Midbrain (tissue), 1 donor: Measurements from ENCODE around the gene PSIP1.
A peak's percentile ranks its signal among the peaks of the same experiment; 100 is the strongest.
"Not testable (repeated sequence)": the region's sequence is repeated elsewhere in the genome, so short reads cannot be mapped to it uniquely, and the experiment has no call there.

ENCODE experiments used
- DNase-seq: peaks from one replicate; lab custom pipeline; 2025; lab: John Stamatoyannopoulos, UW

The PSIP1 gene

GRCh38 chr9:15510789-15511575, at the start of gene PSIP1:
PSIP1 (minus strand) TSS chr9:15510970; CDS start chr9:15510188, 782 bp downstream.
- DNase-seq, result peak; percentile 89

GRCh38 chr9:15553528-15553898, 42.7 kb upstream of the PSIP1 start:
- no peak for DNase-seq

- peak; percentile 96 for DNase-seq
These were observed 42.1 kb upstream of the PSIP1 start, which contains the start of gene CCDC171 for GRCh38 chr9:15552636-15553527. CCDC171 (plus strand) TSS chr9:15553043; CDS start chr9:15564089, 11,046 bp downstream.

- DNase-seq, result no peak
These were observed 38.8 kb upstream of the PSIP1 start for GRCh38 chr9:15549611-15550010.

- no peak for DNase-seq
These were observed 32.5 kb upstream of the PSIP1 start for GRCh38 chr9:15543047-15543813.

- DNase-seq, result no peak
These were observed 31.9 kb upstream of the PSIP1 start for GRCh38 chr9:15542624-15543023.

GRCh38 chr9:15541872-15542271, 31.1 kb upstream of the PSIP1 start:
- no peak for DNase-seq

- no peak for DNase-seq
These were observed 20.6 kb upstream of the PSIP1 start for GRCh38 chr9:15531380-15531779.

GRCh38 chr9:15529566-15530324, 19.0 kb upstream of the PSIP1 start:
- DNase-seq, result no peak

GRCh38 chr9:15527035-15527434, 16.3 kb upstream of the PSIP1 start:
- DNase-seq, result not testable (repeated sequence)

- DNase-seq, result no peak
These were observed 15.2 kb upstream of the PSIP1 start for GRCh38 chr9:15525958-15526357.

GRCh38 chr9:15524845-15525455, 14.2 kb upstream of the PSIP1 start:
- DNase-seq, result no peak

GRCh38 chr9:15522130-15522755, 11.5 kb upstream of the PSIP1 start:
- DNase-seq, result no peak

- DNase-seq, result no peak
These were observed 10.5 kb upstream of the PSIP1 start for GRCh38 chr9:15521254-15521653.

- DNase-seq, result no peak
These were observed 9.1 kb upstream of the PSIP1 start for GRCh38 chr9:15519831-15520230.

- no peak for DNase-seq
These were observed 2.6 kb upstream of the PSIP1 start for GRCh38 chr9:15513335-15513734.

- DNase-seq, result no peak
These were observed 2.1 kb upstream of the PSIP1 start for GRCh38 chr9:15512889-15513288.

- DNase-seq, result no peak
These were observed 1.4 kb upstream of the PSIP1 start for GRCh38 chr9:15512204-15512603.

GRCh38 chr9:15509931-15510788, 610 bp downstream of the PSIP1 start:
- peak; percentile 46 for DNase-seq

GRCh38 chr9:15505921-15506320, 4.8 kb downstream of the PSIP1 start:
- no peak for DNase-seq
